ENCODE data around the gene PM20D2. TPM values are rescaled to one million over a fixed set of nuclear protein-coding genes. Genes with fewer than 3 reads are reported as not detected.
A peak's percentile ranks its signal among the peaks of the same experiment; 100 is the strongest.

The PM20D2 gene
- total and polyA plus RNA-seq, 2 of the 13 experiments (the other 11 are each of a cell fraction or from before 2014, with no cell fraction given) = 13.3 to 26.3 TPM

DNA sequence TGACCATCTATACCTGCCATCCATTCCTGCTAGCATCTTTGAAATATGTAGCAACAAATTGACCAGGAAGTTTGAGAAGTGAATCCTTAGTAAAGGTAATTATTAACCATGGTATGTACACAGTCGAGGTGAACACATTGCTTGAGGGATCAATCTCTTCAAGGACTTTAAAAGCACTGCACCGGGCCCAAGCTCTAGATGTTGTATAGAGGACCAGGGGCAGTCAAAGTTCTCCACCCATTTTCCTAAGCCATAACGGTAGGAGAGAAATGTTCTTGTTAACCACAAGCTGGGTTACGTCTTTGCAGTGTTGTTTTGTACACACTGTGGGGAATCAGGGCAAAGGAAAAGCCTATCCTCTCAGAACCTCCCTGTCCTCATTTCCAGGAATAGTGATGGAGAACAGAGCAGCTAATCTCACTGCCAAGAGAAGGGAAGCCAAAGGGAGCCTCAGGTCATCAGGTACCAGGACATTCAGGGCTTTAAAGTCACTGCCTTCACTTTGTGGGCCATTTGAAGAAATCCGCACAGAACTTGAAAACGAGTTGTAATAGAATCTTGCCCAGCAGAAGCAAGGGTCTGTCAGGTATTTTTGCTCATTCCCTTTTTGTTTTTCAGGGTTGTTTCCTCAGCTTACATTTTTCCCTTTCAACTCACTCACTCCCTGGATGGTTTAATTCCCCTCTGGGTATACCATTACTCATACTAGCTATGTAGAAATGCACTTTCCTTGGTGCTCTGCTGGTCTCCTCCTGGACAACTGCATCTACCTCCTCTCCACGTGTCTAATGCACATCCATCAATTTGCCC is 5.3 kb upstream of the PM20D2 start (continued):
- TF ChIP-seq, protein P1, sequence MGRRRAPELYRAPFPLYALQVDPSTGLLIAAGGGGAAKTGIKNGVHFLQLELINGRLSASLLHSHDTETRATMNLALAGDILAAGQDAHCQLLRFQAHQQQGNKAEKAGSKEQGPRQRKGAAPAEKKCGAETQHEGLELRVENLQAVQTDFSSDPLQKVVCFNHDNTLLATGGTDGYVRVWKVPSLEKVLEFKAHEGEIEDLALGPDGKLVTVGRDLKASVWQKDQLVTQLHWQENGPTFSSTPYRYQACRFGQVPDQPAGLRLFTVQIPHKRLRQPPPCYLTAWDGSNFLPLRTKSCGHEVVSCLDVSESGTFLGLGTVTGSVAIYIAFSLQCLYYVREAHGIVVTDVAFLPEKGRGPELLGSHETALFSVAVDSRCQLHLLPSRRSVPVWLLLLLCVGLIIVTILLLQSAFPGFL (CRISPR knock-in tag; IDR thresholded peaks at IDR 0.05) = no peak
- TF ChIP-seq GPN1 (CRISPR knock-in tag; IDR thresholded peaks at IDR 0.05; ENCODE audit: borderline replicate concordance) = no peak
- no peak for TF ChIP-seq MBD4 (IDR thresholded peaks at IDR 0.05; ENCODE audit: borderline replicate concordance, low read length)
- TF ChIP-seq ZNF556 (CRISPR knock-in tag; IDR thresholded peaks at IDR 0.05; ENCODE audit: borderline replicate concordance) = no peak; the same call in 1 of the 2 replicates
- TF ChIP-seq ZNF614 (CRISPR knock-in tag; IDR thresholded peaks at IDR 0.05; ENCODE audit: borderline replicate concordance) = peak; percentile 64; the same call in 1 of the 2 replicates
- TF ChIP-seq, protein P2, sequence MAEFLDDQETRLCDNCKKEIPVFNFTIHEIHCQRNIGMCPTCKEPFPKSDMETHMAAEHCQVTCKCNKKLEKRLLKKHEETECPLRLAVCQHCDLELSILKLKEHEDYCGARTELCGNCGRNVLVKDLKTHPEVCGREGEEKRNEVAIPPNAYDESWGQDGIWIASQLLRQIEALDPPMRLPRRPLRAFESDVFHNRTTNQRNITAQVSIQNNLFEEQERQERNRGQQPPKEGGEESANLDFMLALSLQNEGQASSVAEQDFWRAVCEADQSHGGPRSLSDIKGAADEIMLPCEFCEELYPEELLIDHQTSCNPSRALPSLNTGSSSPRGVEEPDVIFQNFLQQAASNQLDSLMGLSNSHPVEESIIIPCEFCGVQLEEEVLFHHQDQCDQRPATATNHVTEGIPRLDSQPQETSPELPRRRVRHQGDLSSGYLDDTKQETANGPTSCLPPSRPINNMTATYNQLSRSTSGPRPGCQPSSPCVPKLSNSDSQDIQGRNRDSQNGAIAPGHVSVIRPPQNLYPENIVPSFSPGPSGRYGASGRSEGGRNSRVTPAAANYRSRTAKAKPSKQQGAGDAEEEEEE (CRISPR knock-in tag; IDR thresholded peaks at IDR 0.05; ENCODE audit: borderline replicate concordance) = no peak
- 0 out of 2 replicates have a peak, but pooled peaks have one; percentile 20 for TF ChIP-seq SP4 (CRISPR knock-in tag; IDR thresholded peaks at IDR 0.05)
- no peak for TF ChIP-seq AKAP8 (CRISPR knock-in tag; IDR thresholded peaks at IDR 0.05)
- TF ChIP-seq, protein P3, sequence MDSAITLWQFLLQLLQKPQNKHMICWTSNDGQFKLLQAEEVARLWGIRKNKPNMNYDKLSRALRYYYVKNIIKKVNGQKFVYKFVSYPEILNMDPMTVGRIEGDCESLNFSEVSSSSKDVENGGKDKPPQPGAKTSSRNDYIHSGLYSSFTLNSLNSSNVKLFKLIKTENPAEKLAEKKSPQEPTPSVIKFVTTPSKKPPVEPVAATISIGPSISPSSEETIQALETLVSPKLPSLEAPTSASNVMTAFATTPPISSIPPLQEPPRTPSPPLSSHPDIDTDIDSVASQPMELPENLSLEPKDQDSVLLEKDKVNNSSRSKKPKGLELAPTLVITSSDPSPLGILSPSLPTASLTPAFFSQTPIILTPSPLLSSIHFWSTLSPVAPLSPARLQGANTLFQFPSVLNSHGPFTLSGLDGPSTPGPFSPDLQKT (CRISPR knock-in tag; IDR thresholded peaks at IDR 0.05; ENCODE audit: borderline replicate concordance) = no peak
- TF ChIP-seq NFIB (CRISPR knock-in tag; IDR thresholded peaks at IDR 0.05; ENCODE audit: borderline replicate concordance) = no peak
- no peak for TF ChIP-seq ZNF264 (CRISPR knock-in tag; IDR thresholded peaks at IDR 0.05)
- TF ChIP-seq SOX5 (CRISPR knock-in tag; IDR thresholded peaks at IDR 0.05; ENCODE audit: borderline replicate concordance) = peak; percentile 57; the same call in 1 of the 2 replicates
- TF ChIP-seq ZNF207 (IDR thresholded peaks at IDR 0.05; ENCODE audit: borderline replicate concordance) = no peak
- TF ChIP-seq, protein P4, sequence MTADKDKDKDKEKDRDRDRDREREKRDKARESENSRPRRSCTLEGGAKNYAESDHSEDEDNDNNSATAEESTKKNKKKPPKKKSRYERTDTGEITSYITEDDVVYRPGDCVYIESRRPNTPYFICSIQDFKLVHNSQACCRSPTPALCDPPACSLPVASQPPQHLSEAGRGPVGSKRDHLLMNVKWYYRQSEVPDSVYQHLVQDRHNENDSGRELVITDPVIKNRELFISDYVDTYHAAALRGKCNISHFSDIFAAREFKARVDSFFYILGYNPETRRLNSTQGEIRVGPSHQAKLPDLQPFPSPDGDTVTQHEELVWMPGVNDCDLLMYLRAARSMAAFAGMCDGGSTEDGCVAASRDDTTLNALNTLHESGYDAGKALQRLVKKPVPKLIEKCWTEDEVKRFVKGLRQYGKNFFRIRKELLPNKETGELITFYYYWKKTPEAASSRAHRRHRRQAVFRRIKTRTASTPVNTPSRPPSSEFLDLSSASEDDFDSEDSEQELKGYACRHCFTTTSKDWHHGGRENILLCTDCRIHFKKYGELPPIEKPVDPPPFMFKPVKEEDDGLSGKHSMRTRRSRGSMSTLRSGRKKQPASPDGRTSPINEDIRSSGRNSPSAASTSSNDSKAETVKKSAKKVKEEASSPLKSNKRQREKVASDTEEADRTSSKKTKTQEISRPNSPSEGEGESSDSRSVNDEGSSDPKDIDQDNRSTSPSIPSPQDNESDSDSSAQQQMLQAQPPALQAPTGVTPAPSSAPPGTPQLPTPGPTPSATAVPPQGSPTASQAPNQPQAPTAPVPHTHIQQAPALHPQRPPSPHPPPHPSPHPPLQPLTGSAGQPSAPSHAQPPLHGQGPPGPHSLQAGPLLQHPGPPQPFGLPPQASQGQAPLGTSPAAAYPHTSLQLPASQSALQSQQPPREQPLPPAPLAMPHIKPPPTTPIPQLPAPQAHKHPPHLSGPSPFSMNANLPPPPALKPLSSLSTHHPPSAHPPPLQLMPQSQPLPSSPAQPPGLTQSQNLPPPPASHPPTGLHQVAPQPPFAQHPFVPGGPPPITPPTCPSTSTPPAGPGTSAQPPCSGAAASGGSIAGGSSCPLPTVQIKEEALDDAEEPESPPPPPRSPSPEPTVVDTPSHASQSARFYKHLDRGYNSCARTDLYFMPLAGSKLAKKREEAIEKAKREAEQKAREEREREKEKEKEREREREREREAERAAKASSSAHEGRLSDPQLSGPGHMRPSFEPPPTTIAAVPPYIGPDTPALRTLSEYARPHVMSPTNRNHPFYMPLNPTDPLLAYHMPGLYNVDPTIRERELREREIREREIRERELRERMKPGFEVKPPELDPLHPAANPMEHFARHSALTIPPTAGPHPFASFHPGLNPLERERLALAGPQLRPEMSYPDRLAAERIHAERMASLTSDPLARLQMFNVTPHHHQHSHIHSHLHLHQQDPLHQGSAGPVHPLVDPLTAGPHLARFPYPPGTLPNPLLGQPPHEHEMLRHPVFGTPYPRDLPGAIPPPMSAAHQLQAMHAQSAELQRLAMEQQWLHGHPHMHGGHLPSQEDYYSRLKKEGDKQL (CRISPR knock-in tag; IDR thresholded peaks at IDR 0.05; ENCODE audit: low read depth) = no peak
- TF ChIP-seq, protein P5, sequence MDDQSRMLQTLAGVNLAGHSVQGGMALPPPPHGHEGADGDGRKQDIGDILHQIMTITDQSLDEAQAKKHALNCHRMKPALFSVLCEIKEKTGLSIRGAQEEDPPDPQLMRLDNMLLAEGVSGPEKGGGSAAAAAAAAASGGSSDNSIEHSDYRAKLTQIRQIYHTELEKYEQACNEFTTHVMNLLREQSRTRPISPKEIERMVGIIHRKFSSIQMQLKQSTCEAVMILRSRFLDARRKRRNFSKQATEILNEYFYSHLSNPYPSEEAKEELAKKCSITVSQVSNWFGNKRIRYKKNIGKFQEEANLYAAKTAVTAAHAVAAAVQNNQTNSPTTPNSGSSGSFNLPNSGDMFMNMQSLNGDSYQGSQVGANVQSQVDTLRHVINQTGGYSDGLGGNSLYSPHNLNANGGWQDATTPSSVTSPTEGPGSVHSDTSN (CRISPR knock-in tag; IDR thresholded peaks at IDR 0.05; ENCODE audit: borderline replicate concordance) = no peak
- no peak for TF ChIP-seq ZZZ3 (CRISPR knock-in tag; IDR thresholded peaks at IDR 0.05; ENCODE audit: borderline replicate concordance)
- TF ChIP-seq SATB2 (CRISPR knock-in tag; IDR thresholded peaks at IDR 0.05) = no peak
- TF ChIP-seq MZF1 (CRISPR knock-in tag; IDR thresholded peaks at IDR 0.05; ENCODE audit: borderline replicate concordance) = no peak

Data from HepG2 (cell line).